Ovary (tissue), 3 donors: Measurements from ENCODE around the gene IQSEC1.

ENCODE experiments used
- EP300 ChIP-seq: sonication (generic); formaldehyde crosslinking; IDR thresholded peaks from one replicate; pipeline ENCODE4 v1.6.1; 2017; ENCODE audit warnings: antibody characterized with exemption
- POLR2A ChIP-seq: fragments of 450-650 bp; IDR thresholded peaks from one replicate; pipeline ENCODE4 v1.6.1; 2017; ENCODE audit warnings: antibody characterized with exemption, mild to moderate bottlenecking, moderate library complexity
- TF ChIP-seq, protein P1 (sequence below), 3 donors: fragments of 450-650 bp in 2 of 3; fragments of 200-600 bp in 1 of 3; IDR thresholded peaks; one replicate each; pipeline versions ENCODE4 v1.5.1 to v1.8.0; 2016 to 2022; ENCODE audit warnings: antibody characterized with exemption in 3 of 3, mild to moderate bottlenecking in 1 of 3
- donor health status: DM: no; HTN: no; CAD: no.

DNA sequence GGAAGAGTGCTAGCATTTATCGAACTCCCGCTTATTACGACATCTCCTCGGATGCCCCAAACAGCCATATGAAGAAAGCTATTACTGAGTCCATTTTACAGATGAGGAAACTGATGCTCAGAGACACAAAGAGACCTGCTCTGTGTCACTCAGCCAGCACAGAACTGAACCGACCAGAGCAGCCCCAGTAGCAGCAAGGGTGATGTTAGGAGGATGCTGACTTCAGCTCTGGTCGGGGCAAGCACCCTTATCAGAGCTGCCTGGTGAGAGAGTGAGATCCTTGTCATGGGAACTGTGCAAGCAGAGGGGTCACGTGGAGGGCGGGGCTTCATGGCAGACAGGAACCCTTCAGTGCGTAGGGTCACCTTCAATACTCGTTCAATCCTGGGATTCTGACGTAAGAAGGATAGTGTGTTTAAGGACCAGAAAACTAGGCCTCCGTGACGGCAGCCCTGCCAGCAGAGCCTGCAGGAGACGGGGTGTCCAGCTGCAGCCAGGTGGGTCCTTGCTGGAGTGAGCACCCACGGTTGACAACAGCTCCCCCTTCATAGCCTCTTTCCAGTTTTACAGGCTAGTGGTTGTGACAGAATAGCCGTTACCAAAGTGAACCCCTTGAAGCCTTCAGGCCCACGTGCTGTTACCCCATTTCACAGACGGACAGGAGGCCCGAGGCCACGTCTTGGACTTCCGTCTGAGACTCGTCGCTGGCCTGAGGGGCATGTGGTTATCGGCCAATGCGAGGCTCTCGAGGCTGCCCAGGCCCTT is 12.0 kb upstream of the IQSEC1 start:
- TF ChIP-seq, protein P1, sequence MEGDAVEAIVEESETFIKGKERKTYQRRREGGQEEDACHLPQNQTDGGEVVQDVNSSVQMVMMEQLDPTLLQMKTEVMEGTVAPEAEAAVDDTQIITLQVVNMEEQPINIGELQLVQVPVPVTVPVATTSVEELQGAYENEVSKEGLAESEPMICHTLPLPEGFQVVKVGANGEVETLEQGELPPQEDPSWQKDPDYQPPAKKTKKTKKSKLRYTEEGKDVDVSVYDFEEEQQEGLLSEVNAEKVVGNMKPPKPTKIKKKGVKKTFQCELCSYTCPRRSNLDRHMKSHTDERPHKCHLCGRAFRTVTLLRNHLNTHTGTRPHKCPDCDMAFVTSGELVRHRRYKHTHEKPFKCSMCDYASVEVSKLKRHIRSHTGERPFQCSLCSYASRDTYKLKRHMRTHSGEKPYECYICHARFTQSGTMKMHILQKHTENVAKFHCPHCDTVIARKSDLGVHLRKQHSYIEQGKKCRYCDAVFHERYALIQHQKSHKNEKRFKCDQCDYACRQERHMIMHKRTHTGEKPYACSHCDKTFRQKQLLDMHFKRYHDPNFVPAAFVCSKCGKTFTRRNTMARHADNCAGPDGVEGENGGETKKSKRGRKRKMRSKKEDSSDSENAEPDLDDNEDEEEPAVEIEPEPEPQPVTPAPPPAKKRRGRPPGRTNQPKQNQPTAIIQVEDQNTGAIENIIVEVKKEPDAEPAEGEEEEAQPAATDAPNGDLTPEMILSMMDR (IDR thresholded peaks at IDR 0.05): no peak
- TF ChIP-seq POLR2A (no peak), EP300 (no peak)
